HepG2 (cell line): ENCODE data around the gene GTF2A2. TPM values are rescaled to one million over a fixed set of nuclear protein-coding genes. Genes with fewer than 3 reads are reported as not detected.

ENCODE experiments used
- ATF3 ChIP-seq: sonication (generic); formaldehyde crosslinking; IDR thresholded peaks from 2 replicates; pipeline ENCODE4 v1.4.0; 2020; ENCODE audit warnings: missing genetic modification reagents
- EED ChIP-seq: sonication (generic); formaldehyde crosslinking; IDR thresholded peaks from 2 replicates; pipeline ENCODE4 v1.5.0; 2020; ENCODE audit warnings: mild to moderate bottlenecking, missing genetic modification reagents
- GMEB2 ChIP-seq: IDR thresholded peaks from 2 replicates; pipeline ENCODE4 v1.6.1; 2016; ENCODE audit warnings: missing biosample characterization, missing genetic modification reagents, low read depth
- HNF4A ChIP-seq: sonication (generic); formaldehyde crosslinking; IDR thresholded peaks from 2 replicates; pipeline ENCODE4 v1.4.0; 2020; ENCODE audit warnings: missing genetic modification reagents
- MED13 ChIP-seq: sonication (generic); formaldehyde crosslinking; IDR thresholded peaks from 2 replicates; pipeline ENCODE4 v1.5.0; 2020; ENCODE audit warnings: missing genetic modification reagents
- MTF2 ChIP-seq: sonication (generic); formaldehyde crosslinking; IDR thresholded peaks from 2 replicates; pipeline ENCODE4 v1.5.0; 2020; ENCODE audit warnings: missing genetic modification reagents, borderline replicate concordance
- NR3C1 ChIP-seq: sonication (generic); formaldehyde crosslinking; IDR thresholded peaks from 2 replicates; pipeline ENCODE4 v1.4.0; 2020; ENCODE audit warnings: missing genetic modification reagents
- RCOR2 ChIP-seq: IDR thresholded peaks from 2 replicates; pipeline ENCODE4 v1.6.1; 2016; ENCODE audit warnings: missing biosample characterization, missing genetic modification reagents
- SATB2 ChIP-seq: sonication (generic); formaldehyde crosslinking; IDR thresholded peaks from 2 replicates; pipeline ENCODE4 v1.5.0; 2020; ENCODE audit warnings: missing genetic modification reagents
- SRY ChIP-seq: sonication (generic); formaldehyde crosslinking; IDR thresholded peaks from 2 replicates; pipeline ENCODE4 v1.8.0; 2022; ENCODE audit warnings: mild to moderate bottlenecking, missing genetic modification reagents
- SSRP1 ChIP-seq: IDR thresholded peaks from 2 replicates; pipeline ENCODE4 v1.6.1; 2016; ENCODE audit warnings: control low read depth
- U2AF2 ChIP-seq: fragments of 200-400 bp; formaldehyde crosslinking; IDR thresholded peaks from 2 replicates; pipeline ENCODE4 v1.6.1; 2017; ENCODE audit warnings: low read depth, mild to moderate bottlenecking, low read length
- ZNF263 ChIP-seq: sonication (generic); formaldehyde crosslinking; IDR thresholded peaks from 2 replicates; pipeline ENCODE4 v1.4.0; 2020; ENCODE audit warnings: missing genetic modification reagents
- ZNF331 ChIP-seq: sonication (generic); formaldehyde crosslinking; IDR thresholded peaks from 2 replicates; pipeline ENCODE4 v1.4.0; 2020; ENCODE audit warnings: missing genetic modification reagents
- ZNF414 ChIP-seq: sonication (generic); formaldehyde crosslinking; IDR thresholded peaks from 2 replicates; pipeline ENCODE4 v1.5.0; 2020; ENCODE audit warnings: missing genetic modification reagents
- ZNF550 ChIP-seq: sonication (generic); formaldehyde crosslinking; IDR thresholded peaks from 2 replicates; pipeline ENCODE4 v1.4.0; 2020; ENCODE audit warnings: mild to moderate bottlenecking, missing genetic modification reagents, borderline replicate concordance
- ZNF646 ChIP-seq: sonication (generic); formaldehyde crosslinking; IDR thresholded peaks from 2 replicates; pipeline ENCODE4 v1.9.0; 2021; ENCODE audit warnings: mild to moderate bottlenecking, missing genetic modification reagents
- ZNF7 ChIP-seq: IDR thresholded peaks from 2 replicates; pipeline ENCODE4 v1.6.1; 2016; ENCODE audit warnings: missing biosample characterization, missing genetic modification reagents
- ZNF800 ChIP-seq: sonication (generic); formaldehyde crosslinking; IDR thresholded peaks from 2 replicates; pipeline ENCODE4 v1.4.0; 2020; ENCODE audit warnings: missing genetic modification reagents
- polyA plus RNA-seq, 8 experiments: library from polyadenylated mRNA; depleted of rRNA in 3 of 8; stranded (reverse) in 7 of 8; unstranded in 1 of 8; fragments of >200 nt; fragmentation: Illumina TruSeq in 4 of 8; extraction: Trizol in 4 of 8; gene quantifications; 2 replicates each; pipeline versions ENCODE4 v1.2.1 to v1.2.3, GENCODE V29; 2011 to 2016; ENCODE audit warnings: low read depth in 4 of 8, missing spikeins in 1 of 8, mixed read lengths in 1 of 8; ENCODE audit not compliant: insufficient read depth in 1 of 8
- total RNA-seq, 5 experiments: library from RNA; depleted of rRNA; stranded (reverse); fragments of >200 nt; fragmentation: Illumina TruSeq; extraction: Trizol; gene quantifications; 2 replicates each; pipeline ENCODE4 v1.2.3, GENCODE V29; 2016; ENCODE audit warnings: low read depth in 1 of 5

Gene GTF2A2
- total and polyA plus RNA-seq, 2 of the 13 experiments (the other 11 are each of a cell fraction or from before 2014, with no cell fraction given), result 24.4 to 106 TPM

- TF ChIP-seq ZNF800 (CRISPR knock-in tag) (no peak), EED (peak; percentile 86; the same call in 1 of the 2 replicates), ZNF263 (no peak), MED13 (no peak), ATF3 (0 out of 2 replicates have a peak, but pooled peaks have one; percentile 23), NR3C1 (no peak), RCOR2 (CRISPR knock-in tag) (0 out of 2 replicates have a peak, but pooled peaks have one; percentile 39), ZNF7 (CRISPR knock-in tag) (no peak), ZNF414 (CRISPR knock-in tag) (peak; percentile 87; the same call in 1 of the 2 replicates), GMEB2 (CRISPR knock-in tag) (no peak), MTF2 (CRISPR knock-in tag) (peak; percentile 80; the same call in 1 of the 2 replicates), SATB2 (CRISPR knock-in tag) (no peak), SRY (CRISPR knock-in tag) (peak; percentile 80; the same call in 1 of the 2 replicates), U2AF2 (no peak), HNF4A (0 out of 2 replicates have a peak, but pooled peaks have one; percentile 16), ZNF646 (CRISPR knock-in tag) (no peak), ZNF331 (CRISPR knock-in tag) (0 out of 2 replicates have a peak, but pooled peaks have one; percentile 9), SSRP1 (CRISPR knock-in tag) (peak; percentile 50; the same call in 1 of the 2 replicates), ZNF550 (no peak)
Observed at GRCh38 chr15:59688782-59689625, 31.7 kb upstream of the GTF2A2 start, which contains the start of gene BNIP2 (continued).
